ENCODE data around the gene EPHA10.
"Not testable (repeated sequence)": the region's sequence is repeated elsewhere in the genome, so short reads cannot be mapped to it uniquely, and the experiment has no call there.

Gene EPHA10

GRCh38 chr1:37752213-37752582 lies 12.7 kb downstream of the EPHA10 start:
- ChIA-PET CTCF (no interaction called here), POLR2A (no interaction called here)
- H3K9me3 ChIP-seq (ENCODE audit: control extremely low read depth in 1 of 5, control insufficient read depth in 4 of 5, insufficient read depth in 2 of 5, low read depth in 1 of 5, low read length in 4 of 5) = peaks cover 0 to 3% (median under 1%) of the 10 kb centered on the region in 5 experiments
- H3K27ac ChIP-seq (ENCODE audit: insufficient read depth in 1 of 2, low read depth in 1 of 2, low read length in 2 of 2, poor library complexity in 1 of 2, severe bottlenecking in 2 of 2) = no peak overlapping the region
- peaks cover 0 to 15% (median 6%) of the 10 kb centered on the region in 4 experiments for H3K4me1 ChIP-seq (ENCODE audit: control extremely low read depth in 1 of 4, control insufficient read depth in 4 of 4, insufficient read depth in 4 of 4, low read length in 3 of 4)
- peaks cover 5 to 85% (median 31%) of the 10 kb centered on the region in 5 experiments for H3K27me3 ChIP-seq (replicated peaks in 2 of 5; ENCODE audit: control insufficient read depth in 4 of 5, insufficient read depth in 5 of 5, low read length in 4 of 5)
- no peak overlapping the region for H3K4me3 ChIP-seq (ENCODE audit: control insufficient read depth in 1 of 7, extremely low read depth in 1 of 7, insufficient read depth in 4 of 7, low read depth in 2 of 7, low read length in 6 of 7)
- H3K36me3 ChIP-seq (ENCODE audit: control insufficient read depth in 4 of 4, insufficient read depth in 4 of 4, low read length in 3 of 4) = no peaks in the 10 kb centered on the region
- no peak for DNase-seq
- WGBS (ENCODE audit: insufficient coverage) = 14% methylated on average over 9 of the region's 11 CpGs

- Histone ChIP-seq H3K4me3 (ENCODE audit: control insufficient read depth in 1 of 7, extremely low read depth in 1 of 7, insufficient read depth in 4 of 7, low read depth in 2 of 7, low read length in 6 of 7) (no peak overlapping the region), H3K36me3 (ENCODE audit: control insufficient read depth in 4 of 4, insufficient read depth in 4 of 4, low read length in 3 of 4) (no peaks in the 10 kb centered on the region), H3K27me3 (replicated peaks in 2 of 5; ENCODE audit: control insufficient read depth in 4 of 5, insufficient read depth in 5 of 5, low read length in 4 of 5) (peaks cover 7 to 53% (median 11%) of the 10 kb centered on the region in 5 experiments), H3K9me3 (ENCODE audit: control extremely low read depth in 1 of 5, control insufficient read depth in 4 of 5, insufficient read depth in 2 of 5, low read depth in 1 of 5, low read length in 4 of 5) (peaks cover 0 to 10% (median 2%) of the 10 kb centered on the region in 5 experiments), H3K27ac (ENCODE audit: insufficient read depth in 1 of 2, low read depth in 1 of 2, low read length in 2 of 2, poor library complexity in 1 of 2, severe bottlenecking in 2 of 2) (no peak overlapping the region), H3K4me1 (ENCODE audit: control extremely low read depth in 1 of 4, control insufficient read depth in 4 of 4, insufficient read depth in 4 of 4, low read length in 3 of 4) (peaks cover 0 to 10% (median 4%) of the 10 kb centered on the region in 4 experiments)
- no peak for DNase-seq
- CTCF ChIA-PET = no interaction called here
- POLR2A ChIA-PET = no interaction called here
- no CpG with 5 or more reads among the region's 1 CpG for WGBS (ENCODE audit: insufficient coverage)
These were observed 16.4 kb downstream of the EPHA10 start for GRCh38 chr1:37748565-37748964.

GRCh38 chr1:37746806-37747205 lies 18.1 kb downstream of the EPHA10 start:
- H3K4me3 ChIP-seq (ENCODE audit: control insufficient read depth in 1 of 7, extremely low read depth in 1 of 7, insufficient read depth in 4 of 7, low read depth in 2 of 7, low read length in 6 of 7) = no peak overlapping the region
- H3K27ac ChIP-seq (ENCODE audit: insufficient read depth in 1 of 2, low read depth in 1 of 2, low read length in 2 of 2, poor library complexity in 1 of 2, severe bottlenecking in 2 of 2) = no peak overlapping the region
- H3K36me3 ChIP-seq (ENCODE audit: control insufficient read depth in 4 of 4, insufficient read depth in 4 of 4, low read length in 3 of 4) = no peaks in the 10 kb centered on the region
- WGBS (ENCODE audit: insufficient coverage) = no CpG with 5 or more reads among the region's 3 CpGs
- POLR2A ChIA-PET = no interaction called here
- DNase-seq = no peak
- H3K9me3 ChIP-seq (ENCODE audit: control extremely low read depth in 1 of 5, control insufficient read depth in 4 of 5, insufficient read depth in 2 of 5, low read depth in 1 of 5, low read length in 4 of 5) = peaks cover 0 to 12% (median 2%) of the 10 kb centered on the region in 5 experiments
- no peaks in the 10 kb centered on the region for H3K4me1 ChIP-seq (ENCODE audit: control extremely low read depth in 1 of 4, control insufficient read depth in 4 of 4, insufficient read depth in 4 of 4, low read length in 3 of 4)
- CTCF ChIA-PET = no interaction called here
- H3K27me3 ChIP-seq (replicated peaks in 2 of 5; ENCODE audit: control insufficient read depth in 4 of 5, insufficient read depth in 5 of 5, low read length in 4 of 5) = peaks cover 3 to 45% (median 8%) of the 10 kb centered on the region in 5 experiments

- Histone ChIP-seq H3K36me3 (ENCODE audit: control insufficient read depth in 4 of 4, insufficient read depth in 4 of 4, low read length in 3 of 4) (no peaks in the 10 kb centered on the region), H3K4me3 (ENCODE audit: control insufficient read depth in 1 of 7, extremely low read depth in 1 of 7, insufficient read depth in 4 of 7, low read depth in 2 of 7, low read length in 6 of 7) (no peak overlapping the region), H3K4me1 (ENCODE audit: control extremely low read depth in 1 of 4, control insufficient read depth in 4 of 4, insufficient read depth in 4 of 4, low read length in 3 of 4) (no peaks in the 10 kb centered on the region), H3K27ac (ENCODE audit: insufficient read depth in 1 of 2, low read depth in 1 of 2, low read length in 2 of 2, poor library complexity in 1 of 2, severe bottlenecking in 2 of 2) (no peak overlapping the region), H3K27me3 (replicated peaks in 2 of 5; ENCODE audit: control insufficient read depth in 4 of 5, insufficient read depth in 5 of 5, low read length in 4 of 5) (peaks cover 3 to 34% (median 9%) of the 10 kb centered on the region in 5 experiments), H3K9me3 (ENCODE audit: control extremely low read depth in 1 of 5, control insufficient read depth in 4 of 5, insufficient read depth in 2 of 5, low read depth in 1 of 5, low read length in 4 of 5) (peaks cover 0 to 3% (median 2%) of the 10 kb centered on the region in 5 experiments)
- CTCF ChIA-PET = no interaction called here
- 57% methylated on average over 5 of the region's 6 CpGs for WGBS (ENCODE audit: insufficient coverage)
- POLR2A ChIA-PET = no interaction called here
- no peak for DNase-seq
These were observed 23.3 kb downstream of the EPHA10 start for GRCh38 chr1:37741662-37742061.

- Histone ChIP-seq H3K27me3 (replicated peaks in 2 of 5; ENCODE audit: control insufficient read depth in 4 of 5, insufficient read depth in 5 of 5, low read length in 4 of 5) (peaks cover 3 to 34% (median 9%) of the 10 kb centered on the region in 5 experiments), H3K4me3 (ENCODE audit: control insufficient read depth in 1 of 7, extremely low read depth in 1 of 7, insufficient read depth in 4 of 7, low read depth in 2 of 7, low read length in 6 of 7) (no peak overlapping the region), H3K27ac (ENCODE audit: insufficient read depth in 1 of 2, low read depth in 1 of 2, low read length in 2 of 2, poor library complexity in 1 of 2, severe bottlenecking in 2 of 2) (no peak overlapping the region), H3K4me1 (ENCODE audit: control extremely low read depth in 1 of 4, control insufficient read depth in 4 of 4, insufficient read depth in 4 of 4, low read length in 3 of 4) (no peaks in the 10 kb centered on the region), H3K9me3 (ENCODE audit: control extremely low read depth in 1 of 5, control insufficient read depth in 4 of 5, insufficient read depth in 2 of 5, low read depth in 1 of 5, low read length in 4 of 5) (peaks cover 0 to 3% (median 0%) of the 10 kb centered on the region in 5 experiments), H3K36me3 (ENCODE audit: control insufficient read depth in 4 of 4, insufficient read depth in 4 of 4, low read length in 3 of 4) (no peaks in the 10 kb centered on the region)
- no peak for DNase-seq
- WGBS (ENCODE audit: insufficient coverage) = 90% methylated on average over 6 of the region's 9 CpGs
- ChIA-PET CTCF (no interaction called here), POLR2A (no interaction called here)
These were observed 23.8 kb downstream of the EPHA10 start for GRCh38 chr1:37741130-37741529.

- H3K27me3 ChIP-seq (replicated peaks in 2 of 5; ENCODE audit: control insufficient read depth in 4 of 5, insufficient read depth in 5 of 5, low read length in 4 of 5) = peaks cover 5 to 50% (median 19%) of the 10 kb centered on the region in 5 experiments
These were observed 25.7 kb downstream of the EPHA10 start for GRCh38 chr1:37739222-37739621.

GRCh38 chr1:37738619-37739018 lies 26.3 kb downstream of the EPHA10 start:
- CTCF ChIA-PET; H3K36me3 ChIP-seq (ENCODE audit: control insufficient read depth in 4 of 4, insufficient read depth in 4 of 4, low read length in 3 of 4); H3K27ac ChIP-seq (ENCODE audit: insufficient read depth in 1 of 2, low read depth in 1 of 2, low read length in 2 of 2, poor library complexity in 1 of 2, severe bottlenecking in 2 of 2); H3K4me3 ChIP-seq (ENCODE audit: control insufficient read depth in 1 of 7, extremely low read depth in 1 of 7, insufficient read depth in 4 of 7, low read depth in 2 of 7, low read length in 6 of 7); H3K9me3 ChIP-seq (ENCODE audit: control extremely low read depth in 1 of 5, control insufficient read depth in 4 of 5, insufficient read depth in 2 of 5, low read depth in 1 of 5, low read length in 4 of 5); POLR2A ChIA-PET; DNase-seq; H3K4me1 ChIP-seq (ENCODE audit: control extremely low read depth in 1 of 4, control insufficient read depth in 4 of 4, insufficient read depth in 4 of 4, low read length in 3 of 4): not testable (repeated sequence)
- peaks cover 4 to 55% (median 19%) of the 10 kb centered on the region in 5 experiments for H3K27me3 ChIP-seq (replicated peaks in 2 of 5; ENCODE audit: control insufficient read depth in 4 of 5, insufficient read depth in 5 of 5, low read length in 4 of 5)
- 94% methylated on average over 3 of the region's 4 CpGs for WGBS (ENCODE audit: insufficient coverage)

More at GRCh38 chr1:37739222-37739621, 25.7 kb downstream of the EPHA10 start:
- no peaks in the 10 kb centered on the region for H3K36me3 ChIP-seq (ENCODE audit: control insufficient read depth in 4 of 4, insufficient read depth in 4 of 4, low read length in 3 of 4)
- CTCF ChIA-PET = no interaction called here
- no CpG with 5 or more reads among the region's 2 CpGs for WGBS (ENCODE audit: insufficient coverage)
- no peak overlapping the region for H3K27ac ChIP-seq (ENCODE audit: insufficient read depth in 1 of 2, low read depth in 1 of 2, low read length in 2 of 2, poor library complexity in 1 of 2, severe bottlenecking in 2 of 2)
- H3K9me3 ChIP-seq (ENCODE audit: control extremely low read depth in 1 of 5, control insufficient read depth in 4 of 5, insufficient read depth in 2 of 5, low read depth in 1 of 5, low read length in 4 of 5) = peaks cover 0 to 2% (median 0%) of the 10 kb centered on the region in 5 experiments
- H3K4me3 ChIP-seq (ENCODE audit: control insufficient read depth in 1 of 7, extremely low read depth in 1 of 7, insufficient read depth in 4 of 7, low read depth in 2 of 7, low read length in 6 of 7) = no peak overlapping the region
- H3K4me1 ChIP-seq (ENCODE audit: control extremely low read depth in 1 of 4, control insufficient read depth in 4 of 4, insufficient read depth in 4 of 4, low read length in 3 of 4) = no peaks in the 10 kb centered on the region
- POLR2A ChIA-PET = no interaction called here
- peak in 1 of 3 donors; percentile 12 for DNase-seq
